Choroid plexus epithelial cell (primary cell): ENCODE data around the gene TMEM169.
A peak's percentile ranks its signal among the peaks of the same experiment; 100 is the strongest.

Experiments
- DNase-seq: peaks from one replicate; pipeline ENCODE4 v3.0.0-alpha.2; 2010; ENCODE audit warnings: low read depth
- H3K4me3 ChIP-seq: 2 replicates; pipeline ENCODE4 v1.5.1; 2011; ENCODE audit warnings: low read depth, mild to moderate bottlenecking, control low read depth, low read length, moderate library complexity
- TF ChIP-seq, protein P1 (sequence below): conservative IDR thresholded peaks from 2 replicates; pipeline ENCODE4 v1.5.1; 2011; ENCODE audit warnings: low read depth, mild to moderate bottlenecking, control low read depth, inconsistent platforms, low read length, moderate library complexity

The TMEM169 gene

GRCh38 chr2:216101109-216101508 lies 19.4 kb downstream of the TMEM169 start:
- TF ChIP-seq, protein P1, sequence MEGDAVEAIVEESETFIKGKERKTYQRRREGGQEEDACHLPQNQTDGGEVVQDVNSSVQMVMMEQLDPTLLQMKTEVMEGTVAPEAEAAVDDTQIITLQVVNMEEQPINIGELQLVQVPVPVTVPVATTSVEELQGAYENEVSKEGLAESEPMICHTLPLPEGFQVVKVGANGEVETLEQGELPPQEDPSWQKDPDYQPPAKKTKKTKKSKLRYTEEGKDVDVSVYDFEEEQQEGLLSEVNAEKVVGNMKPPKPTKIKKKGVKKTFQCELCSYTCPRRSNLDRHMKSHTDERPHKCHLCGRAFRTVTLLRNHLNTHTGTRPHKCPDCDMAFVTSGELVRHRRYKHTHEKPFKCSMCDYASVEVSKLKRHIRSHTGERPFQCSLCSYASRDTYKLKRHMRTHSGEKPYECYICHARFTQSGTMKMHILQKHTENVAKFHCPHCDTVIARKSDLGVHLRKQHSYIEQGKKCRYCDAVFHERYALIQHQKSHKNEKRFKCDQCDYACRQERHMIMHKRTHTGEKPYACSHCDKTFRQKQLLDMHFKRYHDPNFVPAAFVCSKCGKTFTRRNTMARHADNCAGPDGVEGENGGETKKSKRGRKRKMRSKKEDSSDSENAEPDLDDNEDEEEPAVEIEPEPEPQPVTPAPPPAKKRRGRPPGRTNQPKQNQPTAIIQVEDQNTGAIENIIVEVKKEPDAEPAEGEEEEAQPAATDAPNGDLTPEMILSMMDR, result no peak
- no peak overlapping the region for H3K4me3 ChIP-seq
- DNase-seq, result no peak

DNA sequence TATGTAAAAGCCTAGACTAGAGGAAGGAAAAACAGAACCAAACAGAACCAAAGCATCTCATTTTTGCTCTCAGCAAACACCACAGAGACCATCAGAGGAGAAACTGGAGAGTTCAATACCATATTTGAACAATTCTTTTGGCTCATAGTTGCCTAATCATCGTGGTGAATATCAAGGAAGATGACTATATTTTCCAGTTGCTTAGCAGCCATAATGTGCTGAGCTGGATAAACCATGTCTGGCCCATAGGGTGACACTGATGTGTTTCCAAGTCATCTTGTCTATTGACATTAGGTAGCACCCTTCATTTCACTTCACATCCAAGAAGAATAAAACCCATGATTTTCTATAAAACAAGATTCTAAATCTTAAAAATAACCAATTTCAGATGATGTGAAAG lies 21.5 kb downstream of the TMEM169 start:
- TF ChIP-seq, protein P1, result no peak
- DNase-seq, result no peak
- H3K4me3 ChIP-seq, result no peak overlapping the region

DNA sequence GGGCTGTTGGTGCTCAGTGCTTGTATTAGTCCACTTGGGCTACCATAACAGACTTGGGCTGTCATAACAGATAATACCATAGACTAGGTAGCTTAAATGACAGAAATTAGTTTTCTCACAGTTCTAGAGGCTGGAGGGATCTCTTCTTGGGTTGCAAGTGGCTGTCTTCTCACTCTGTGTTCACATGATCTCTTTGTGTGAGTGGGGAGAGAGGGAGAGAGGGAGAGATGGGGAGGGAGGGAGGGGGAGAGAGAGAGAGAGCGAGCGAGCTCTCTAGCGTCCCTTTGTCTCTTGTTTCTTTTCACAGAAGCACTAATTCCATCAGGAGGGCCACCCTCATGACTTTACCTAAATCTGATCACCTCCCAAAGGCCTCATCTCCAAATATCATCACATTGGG lies 23.0 kb downstream of the TMEM169 start:
- DNase-seq, result no peak
- no peak overlapping the region for H3K4me3 ChIP-seq
- TF ChIP-seq, protein P1, result no peak

GRCh38 chr2:216107320-216107719 lies 25.6 kb downstream of the TMEM169 start:
- H3K4me3 ChIP-seq, result no peak overlapping the region
- TF ChIP-seq, protein P1, result no peak
- no peak for DNase-seq

DNA sequence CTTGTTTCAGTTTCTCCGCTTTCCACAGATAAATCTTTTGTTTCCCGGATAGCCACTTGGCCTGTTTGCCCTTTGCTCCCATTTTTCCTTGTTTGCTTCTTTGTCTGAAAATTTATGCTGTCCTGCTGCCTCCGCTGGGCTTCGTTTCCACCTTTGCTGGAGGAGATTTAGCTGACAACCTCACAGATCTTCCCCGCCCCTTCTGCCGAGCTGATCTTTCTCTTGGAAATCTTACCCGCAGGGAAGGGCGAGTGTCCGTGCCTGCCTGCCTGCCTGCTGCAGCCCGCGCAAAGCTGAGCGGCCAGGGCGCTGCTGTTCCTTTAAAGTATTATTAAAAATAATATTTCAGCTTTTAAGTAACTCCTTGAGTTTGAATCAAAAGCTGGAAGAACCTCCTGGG lies 26.0 kb downstream of the TMEM169 start:
- no peak overlapping the region for H3K4me3 ChIP-seq
- DNase-seq, result no peak
- TF ChIP-seq, protein P1, result no peak

- TF ChIP-seq, protein P1, result no peak
- DNase-seq, result no peak
- peak overlapping the region; percentile 51 for H3K4me3 ChIP-seq
Measured at GRCh38 chr2:216108310-216108966, 26.7 kb downstream of the TMEM169 start.
